Measurements from ENCODE around the gene WNT8A.

DNA sequence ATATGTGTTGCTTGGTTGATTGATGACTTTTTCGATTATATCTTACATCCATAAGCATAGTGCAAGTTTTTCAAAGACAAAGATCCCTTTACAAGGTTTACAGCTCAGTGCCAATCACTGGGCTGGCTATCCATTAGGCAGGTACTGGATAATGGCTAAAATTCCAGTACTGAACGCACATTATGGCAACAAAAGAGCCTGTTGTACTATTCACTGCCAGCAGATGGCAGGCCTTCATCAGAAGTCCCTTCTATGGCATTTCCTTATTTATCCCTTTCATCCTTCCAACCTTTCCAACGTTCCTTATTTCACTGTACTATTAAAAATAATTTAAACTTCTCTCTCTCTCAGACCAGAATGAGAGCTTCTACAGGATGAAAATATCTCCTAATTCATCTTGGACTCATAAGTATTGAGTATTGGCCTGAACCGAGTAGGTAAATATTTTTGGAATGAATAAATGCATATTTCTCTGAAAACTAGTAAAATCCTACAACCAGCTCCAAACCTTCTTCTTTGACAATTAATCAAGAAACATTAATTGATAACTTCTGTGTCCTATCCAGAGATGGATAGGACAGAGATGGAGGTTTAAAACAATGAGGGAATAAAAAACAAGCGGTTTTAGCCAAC lies 6.7 kb upstream of the WNT8A start:
- no peak for TF ChIP-seq POLR2A (IDR thresholded peaks at IDR 0.05)
- TF ChIP-seq, protein P1, sequence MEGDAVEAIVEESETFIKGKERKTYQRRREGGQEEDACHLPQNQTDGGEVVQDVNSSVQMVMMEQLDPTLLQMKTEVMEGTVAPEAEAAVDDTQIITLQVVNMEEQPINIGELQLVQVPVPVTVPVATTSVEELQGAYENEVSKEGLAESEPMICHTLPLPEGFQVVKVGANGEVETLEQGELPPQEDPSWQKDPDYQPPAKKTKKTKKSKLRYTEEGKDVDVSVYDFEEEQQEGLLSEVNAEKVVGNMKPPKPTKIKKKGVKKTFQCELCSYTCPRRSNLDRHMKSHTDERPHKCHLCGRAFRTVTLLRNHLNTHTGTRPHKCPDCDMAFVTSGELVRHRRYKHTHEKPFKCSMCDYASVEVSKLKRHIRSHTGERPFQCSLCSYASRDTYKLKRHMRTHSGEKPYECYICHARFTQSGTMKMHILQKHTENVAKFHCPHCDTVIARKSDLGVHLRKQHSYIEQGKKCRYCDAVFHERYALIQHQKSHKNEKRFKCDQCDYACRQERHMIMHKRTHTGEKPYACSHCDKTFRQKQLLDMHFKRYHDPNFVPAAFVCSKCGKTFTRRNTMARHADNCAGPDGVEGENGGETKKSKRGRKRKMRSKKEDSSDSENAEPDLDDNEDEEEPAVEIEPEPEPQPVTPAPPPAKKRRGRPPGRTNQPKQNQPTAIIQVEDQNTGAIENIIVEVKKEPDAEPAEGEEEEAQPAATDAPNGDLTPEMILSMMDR (IDR thresholded peaks at IDR 0.05) = peak; percentile 65 to 75

Data from suprapubic skin (tissue), 3 donors.